NCI-H774 (cell line): Measurements from ENCODE around the gene KCNJ14.
"Not testable (repeated sequence)": the region's sequence is repeated elsewhere in the genome, so short reads cannot be mapped to it uniquely, and the experiment has no call there.

Experiments
- DNase-seq: peaks from one replicate; lab custom pipeline; 2025; lab: John Stamatoyannopoulos, UW

The KCNJ14 gene

DNA sequence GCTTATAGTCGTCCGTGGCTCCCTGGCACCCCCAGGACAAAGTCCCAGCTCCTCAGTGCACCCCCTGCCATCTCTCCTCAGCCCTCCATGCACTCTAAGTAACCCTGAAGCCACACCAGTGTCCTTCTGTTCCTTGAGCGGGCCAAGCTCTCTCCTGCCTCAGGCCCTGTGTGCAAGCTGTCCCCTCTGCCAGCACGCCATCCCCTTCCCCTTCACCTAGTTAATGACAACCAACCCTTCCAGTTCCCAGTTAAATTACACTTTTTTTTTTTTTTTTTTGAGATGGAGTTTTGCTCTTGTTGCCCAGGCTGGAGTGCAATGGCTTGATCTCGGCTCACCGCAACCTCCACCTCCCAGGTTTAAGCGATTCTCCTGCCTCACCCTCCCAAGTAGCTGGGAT, 33.1 kb downstream of the KCNJ14 start:
- not testable (repeated sequence) for DNase-seq

DNA sequence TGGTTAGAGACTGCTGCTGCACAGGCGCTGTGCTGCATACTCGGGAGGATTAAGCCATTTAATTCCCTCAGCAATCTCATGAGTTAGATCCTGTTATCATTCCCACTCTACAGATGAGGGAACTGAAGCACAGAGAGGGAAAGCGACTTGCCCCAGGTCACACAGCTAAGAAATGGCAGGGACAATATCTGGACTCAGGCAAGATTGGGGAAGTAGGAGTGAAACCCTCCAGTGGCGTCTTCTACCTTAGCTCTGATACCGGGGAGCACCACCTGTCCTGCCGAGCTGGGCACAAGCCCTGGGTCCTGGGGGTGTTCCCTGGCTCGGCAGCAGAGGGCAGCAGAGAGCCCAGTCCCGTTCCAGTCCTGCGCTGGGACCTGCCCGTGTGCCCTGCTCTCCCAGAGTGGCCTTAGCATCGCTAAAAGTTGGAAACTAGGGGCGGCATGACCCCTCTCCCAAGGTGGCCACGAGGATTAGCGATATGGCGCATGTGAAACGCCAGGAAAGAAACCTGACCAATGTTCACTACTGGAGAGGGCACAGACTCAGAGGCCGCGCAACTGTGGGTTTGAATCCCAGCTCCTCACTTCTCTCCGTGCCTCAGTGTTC, 34.3 kb downstream of the KCNJ14 start:
- DNase-seq: peak; percentile 36

- DNase-seq: peak; percentile 60
These were observed 35.8 kb downstream of the KCNJ14 start for GRCh38 chr19:48490981-48491792.

DNA sequence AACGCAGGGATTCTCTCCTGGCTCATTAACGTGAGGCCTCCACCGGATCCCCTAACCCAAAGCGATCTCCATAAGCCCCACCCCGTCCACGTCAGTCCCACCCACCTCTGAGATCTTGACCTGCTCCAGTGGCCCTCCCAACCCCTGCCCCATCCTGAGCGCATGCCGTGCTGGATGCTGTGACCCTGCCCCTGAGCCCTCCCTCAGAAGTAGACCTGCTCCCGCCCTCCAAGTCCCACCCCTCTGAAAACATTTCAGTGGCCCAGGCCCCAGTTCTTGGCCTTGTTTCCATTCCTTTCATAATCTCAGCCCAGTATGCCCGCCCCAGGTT, 36.4 kb downstream of the KCNJ14 start:
- no peak for DNase-seq

- peak; percentile 99 for DNase-seq
These were observed 37.7 kb downstream of the KCNJ14 start for GRCh38 chr19:48492925-48493717.

GRCh38 chr19:48493718-48494401, 38.5 kb downstream of the KCNJ14 start:
- DNase-seq: no peak

- DNase-seq: no peak
These were observed 40.0 kb downstream of the KCNJ14 start for GRCh38 chr19:48495396-48495795.

GRCh38 chr19:48496959-48497727, 41.8 kb downstream of the KCNJ14 start:
- no peak for DNase-seq

- DNase-seq: no peak
These were observed 42.6 kb downstream of the KCNJ14 start for GRCh38 chr19:48497728-48498594.

- DNase-seq: no peak
These were observed 43.4 kb downstream of the KCNJ14 start for GRCh38 chr19:48498595-48499311.

- DNase-seq: no peak
These were observed 44.1 kb downstream of the KCNJ14 start for GRCh38 chr19:48499316-48500090.

GRCh38 chr19:48500830-48501493, 45.6 kb downstream of the KCNJ14 start:
- DNase-seq: no peak

GRCh38 chr19:48501494-48502349, 46.3 kb downstream of the KCNJ14 start:
- peak; percentile 97 for DNase-seq

DNA sequence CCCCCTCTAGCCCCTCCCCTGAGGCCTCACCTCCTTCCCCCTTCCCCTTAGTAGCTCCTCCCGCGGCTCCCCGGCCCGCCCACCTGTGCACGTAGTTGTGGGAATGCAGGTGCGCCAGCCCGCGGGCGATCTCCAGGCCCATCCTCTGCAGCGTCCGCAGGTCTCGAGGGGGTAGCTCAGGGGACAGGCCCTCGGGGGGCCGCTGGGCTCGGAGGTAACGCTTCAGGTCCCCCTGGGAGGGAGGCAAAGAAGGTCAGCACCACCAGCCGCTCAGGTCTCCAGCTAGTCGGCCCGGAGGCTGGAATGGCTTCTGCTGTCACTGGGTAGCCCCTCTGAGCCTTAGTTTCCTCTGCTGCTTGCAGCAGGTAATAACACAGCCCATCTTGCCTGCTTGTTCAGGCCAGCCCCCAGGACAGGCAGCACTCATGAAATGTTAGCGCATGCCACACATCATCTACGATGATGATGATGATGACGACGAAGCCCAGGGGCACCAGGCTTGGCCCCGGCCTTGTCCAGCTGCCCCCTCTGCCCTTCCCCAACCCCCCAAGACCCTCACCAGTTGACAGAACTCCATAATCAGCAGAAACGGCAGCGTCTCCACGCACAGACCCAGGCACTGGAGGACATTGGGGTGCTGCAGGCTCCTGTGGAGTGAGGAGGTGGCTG, 47.1 kb downstream of the KCNJ14 start:
- no peak for DNase-seq

- DNase-seq: no peak
These were observed 50.9 kb downstream of the KCNJ14 start for GRCh38 chr19:48506138-48506733.

- no peak for DNase-seq
These were observed 52.6 kb downstream of the KCNJ14 start for GRCh38 chr19:48507911-48508439.
